Epithelial cell of esophagus (primary cell): ENCODE results near the gene CLDN11.

ENCODE experiments used
- DNase-seq: peaks from one replicate; pipeline ENCODE4 v3.0.0; 2010; ENCODE audit warnings: low read depth
- H3K4me3 ChIP-seq: 2 replicates; pipeline ENCODE4 v1.5.1; 2011; ENCODE audit warnings: mild to moderate bottlenecking, low read length, control low read depth
- TF ChIP-seq, protein P1 (sequence below): IDR thresholded peaks from 2 replicates; pipeline ENCODE4 v1.5.1; 2011; ENCODE audit warnings: low read depth, mild to moderate bottlenecking, low read length, control low read depth, inconsistent platforms; ENCODE audit not compliant: insufficient read depth; ENCODE audit errors: missing control alignments

CLDN11 gene

DNA sequence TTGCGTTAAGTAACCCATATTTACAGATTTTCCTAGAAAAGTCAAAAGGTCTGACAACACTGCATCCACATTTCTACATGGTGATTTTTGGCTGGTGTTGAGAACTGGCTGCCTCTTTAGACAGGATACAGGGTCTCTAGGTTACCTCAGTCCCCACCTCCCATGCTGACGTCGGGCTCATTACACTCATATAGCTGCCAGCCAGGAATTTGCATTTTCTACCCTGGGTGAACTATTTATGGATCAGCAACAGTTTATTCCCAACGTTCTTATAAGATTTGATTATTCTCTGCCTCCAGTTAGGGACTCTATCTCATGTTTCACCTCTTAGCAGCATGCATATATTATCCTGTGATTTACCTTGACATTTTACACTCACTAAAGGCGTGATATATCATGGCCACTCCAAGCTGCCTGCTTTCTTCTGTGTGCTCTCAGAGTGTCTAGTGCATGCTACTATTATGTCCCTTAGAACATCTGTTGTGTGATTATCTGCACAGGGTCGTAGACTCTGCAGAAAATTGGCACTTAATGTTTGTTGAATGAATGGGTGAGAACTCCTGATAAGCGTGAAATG, 49.0 kb downstream of the CLDN11 start:
- TF ChIP-seq, protein P1, sequence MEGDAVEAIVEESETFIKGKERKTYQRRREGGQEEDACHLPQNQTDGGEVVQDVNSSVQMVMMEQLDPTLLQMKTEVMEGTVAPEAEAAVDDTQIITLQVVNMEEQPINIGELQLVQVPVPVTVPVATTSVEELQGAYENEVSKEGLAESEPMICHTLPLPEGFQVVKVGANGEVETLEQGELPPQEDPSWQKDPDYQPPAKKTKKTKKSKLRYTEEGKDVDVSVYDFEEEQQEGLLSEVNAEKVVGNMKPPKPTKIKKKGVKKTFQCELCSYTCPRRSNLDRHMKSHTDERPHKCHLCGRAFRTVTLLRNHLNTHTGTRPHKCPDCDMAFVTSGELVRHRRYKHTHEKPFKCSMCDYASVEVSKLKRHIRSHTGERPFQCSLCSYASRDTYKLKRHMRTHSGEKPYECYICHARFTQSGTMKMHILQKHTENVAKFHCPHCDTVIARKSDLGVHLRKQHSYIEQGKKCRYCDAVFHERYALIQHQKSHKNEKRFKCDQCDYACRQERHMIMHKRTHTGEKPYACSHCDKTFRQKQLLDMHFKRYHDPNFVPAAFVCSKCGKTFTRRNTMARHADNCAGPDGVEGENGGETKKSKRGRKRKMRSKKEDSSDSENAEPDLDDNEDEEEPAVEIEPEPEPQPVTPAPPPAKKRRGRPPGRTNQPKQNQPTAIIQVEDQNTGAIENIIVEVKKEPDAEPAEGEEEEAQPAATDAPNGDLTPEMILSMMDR: no peak
- H3K4me3 ChIP-seq: no peak overlapping the region
- no peak for DNase-seq

DNA sequence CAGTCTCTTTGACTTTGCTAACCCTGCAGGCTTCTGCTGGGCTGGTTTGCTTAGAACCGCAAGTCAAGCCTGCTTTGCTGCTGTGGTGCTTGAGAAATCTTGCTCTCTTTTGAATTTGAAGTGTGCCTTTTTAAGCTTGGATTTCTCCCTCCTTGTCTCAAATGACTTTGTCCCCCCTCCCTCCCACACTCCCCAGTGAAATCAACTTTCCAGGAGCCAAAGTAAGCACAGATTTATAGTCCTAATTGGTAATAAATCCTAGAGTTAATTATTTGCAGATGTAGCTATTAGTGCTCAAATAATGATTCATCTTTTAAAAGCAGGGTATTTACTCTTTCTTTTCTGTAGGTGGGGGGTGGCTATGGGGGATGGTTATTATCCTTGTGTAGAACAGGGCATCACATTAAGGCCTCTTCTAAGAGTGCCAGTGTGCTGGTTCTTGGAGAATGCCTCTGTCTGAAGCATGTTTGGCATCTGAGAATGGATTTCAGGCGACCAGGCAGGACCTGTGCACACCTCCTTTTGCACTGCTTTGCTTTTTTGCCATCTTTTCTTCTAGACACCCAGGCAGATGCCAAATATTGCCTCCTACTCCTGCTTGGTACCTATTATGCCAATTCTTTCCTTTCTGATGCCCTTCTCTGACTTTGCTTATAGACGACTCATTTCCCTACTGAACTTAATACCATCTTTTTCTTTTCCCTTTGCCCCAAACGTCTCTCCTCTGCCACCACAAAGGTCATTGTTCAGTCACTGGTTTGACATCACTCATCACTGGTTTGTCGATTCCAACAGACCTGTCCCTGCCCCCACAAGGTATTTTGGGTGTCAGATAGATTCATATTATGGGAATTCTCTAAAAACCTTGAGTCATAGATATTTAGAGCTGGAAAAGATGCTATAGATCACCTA, 50.7 kb downstream of the CLDN11 start:
- TF ChIP-seq, protein P1: no peak
- no peak overlapping the region for H3K4me3 ChIP-seq
- peak; percentile 15 for DNase-seq

DNA sequence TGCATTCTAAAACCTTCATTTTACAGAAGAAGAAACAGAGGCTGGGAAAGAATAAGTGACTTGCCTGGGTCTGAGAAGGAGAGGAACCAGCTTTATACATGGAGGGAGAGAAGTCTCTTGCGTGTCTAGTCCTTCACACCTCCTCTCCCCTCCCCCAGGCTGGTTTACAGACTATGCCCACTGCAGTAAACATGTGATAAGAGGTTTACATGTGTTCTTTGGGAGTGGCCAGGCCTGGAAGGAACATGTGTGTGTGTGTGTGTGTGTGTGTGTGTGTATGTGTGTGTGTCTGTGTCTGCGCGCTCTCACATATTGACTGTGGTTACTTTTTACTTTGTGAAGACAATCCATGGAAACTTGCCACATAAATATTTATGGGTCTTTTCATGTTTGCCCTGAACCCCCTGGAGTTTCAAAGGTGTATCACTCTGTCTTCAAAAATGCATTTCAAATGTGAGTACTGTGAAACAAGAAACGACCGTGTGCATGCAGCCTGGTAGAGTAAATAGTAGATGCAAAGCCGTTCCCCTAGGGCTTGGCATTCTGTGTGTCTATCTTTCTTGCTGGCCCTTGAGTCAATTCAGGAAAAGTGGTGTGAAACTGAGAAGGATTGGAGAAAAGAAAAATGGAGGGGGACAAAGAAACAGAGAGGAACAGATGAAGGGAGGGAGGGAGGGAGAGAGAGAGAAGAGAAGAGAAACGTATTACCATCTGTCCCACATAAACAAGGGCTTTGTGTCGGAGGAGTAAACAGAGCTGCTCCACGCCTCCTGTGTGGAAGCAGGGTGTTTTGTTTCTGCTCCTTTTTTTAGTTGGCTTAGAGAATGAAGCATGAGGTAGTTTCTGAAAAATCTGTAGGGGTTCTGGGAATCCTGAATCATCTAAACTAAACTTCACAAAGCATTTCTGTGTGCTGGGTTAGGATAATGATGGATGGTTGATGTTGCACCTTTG, 51.7 kb downstream of the CLDN11 start:
- TF ChIP-seq, protein P1: no peak
- no peak for DNase-seq
- H3K4me3 ChIP-seq: no peak overlapping the region

DNA sequence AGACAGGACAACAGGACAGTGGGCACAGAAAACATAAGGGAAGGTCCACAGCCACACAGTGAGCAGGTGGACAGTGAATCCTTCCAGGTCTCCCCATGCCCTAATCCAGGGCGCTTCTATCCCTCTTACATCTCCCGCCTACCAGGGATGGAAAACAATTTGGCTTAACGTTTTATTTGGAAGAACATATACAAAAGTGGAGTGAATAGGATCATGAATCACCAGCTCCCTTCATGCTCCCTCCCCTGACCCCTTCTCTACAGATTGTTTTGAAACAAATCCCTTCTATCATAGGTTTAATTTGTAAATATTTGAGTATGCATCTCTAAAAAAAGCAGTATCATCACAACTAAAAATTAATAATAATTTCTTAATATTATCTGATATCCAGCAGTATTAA, 52.5 kb downstream of the CLDN11 start:
- TF ChIP-seq, protein P1: no peak
- DNase-seq: no peak
- H3K4me3 ChIP-seq: no peak overlapping the region

DNA sequence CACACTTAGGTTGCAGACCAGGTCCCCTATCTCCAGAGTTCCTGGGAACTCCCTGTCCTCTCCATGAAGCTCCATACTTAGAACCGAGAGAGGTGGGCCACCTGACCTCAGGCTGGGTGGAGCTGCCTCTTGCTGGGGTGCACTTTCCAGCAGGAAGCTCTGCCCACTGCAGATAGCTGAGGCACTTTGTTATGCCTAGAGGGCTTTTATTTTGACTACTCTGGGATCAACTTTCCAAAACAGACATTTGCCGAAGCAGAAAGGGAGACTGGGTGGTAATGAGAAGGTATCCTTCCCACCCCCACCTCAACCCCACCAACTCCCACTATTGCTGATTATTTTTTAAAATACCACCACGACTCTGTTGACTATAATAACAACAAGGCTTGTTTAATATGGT, 54.7 kb downstream of the CLDN11 start:
- DNase-seq: no peak
- TF ChIP-seq, protein P1: no peak

DNA sequence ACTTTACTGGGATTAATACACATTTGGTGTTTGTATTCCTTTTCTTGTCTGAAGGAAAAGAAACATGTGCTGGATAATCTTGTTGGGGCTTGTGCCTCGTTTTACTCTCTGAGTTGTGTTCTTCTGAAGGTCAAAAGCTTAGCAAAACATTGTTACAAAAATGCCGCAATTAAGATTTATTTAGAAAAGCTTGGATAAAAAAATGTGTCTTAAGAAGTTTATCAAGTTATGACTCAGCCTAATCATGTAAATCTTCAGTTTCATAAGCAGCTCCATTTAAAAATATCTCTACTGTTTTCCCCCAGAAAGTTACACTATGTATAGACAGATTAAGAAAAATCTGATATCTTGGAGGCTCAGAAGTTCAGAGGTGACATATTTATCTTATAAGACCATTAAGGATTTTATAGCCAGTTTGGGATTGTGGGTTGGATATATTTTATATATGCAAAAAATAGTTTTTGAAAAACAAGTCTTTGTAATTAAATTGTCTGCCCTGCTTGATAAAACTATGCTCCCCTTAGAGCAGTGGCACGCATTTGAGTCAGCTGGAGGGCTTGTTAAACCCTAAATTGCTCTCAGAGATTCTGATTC, 56.5 kb downstream of the CLDN11 start:
- H3K4me3 ChIP-seq: no peak overlapping the region
- TF ChIP-seq, protein P1: no peak
- DNase-seq: no peak

More for the DNA sequence above, 54.7 kb downstream of the CLDN11 start:
- H3K4me3 ChIP-seq: no peak overlapping the region
